Measurements from ENCODE around the gene TUBGCP6.

GRCh38 chr22:50251477-50252081 is 6.8 kb upstream of the TUBGCP6 start:
- TF ChIP-seq CTCF (IDR thresholded peaks at IDR 0.05) (no peak), ZFX (IDR thresholded peaks at IDR 0.05; ENCODE audit: borderline replicate concordance) (no peak)
